Heart left ventricle (tissue), 16 donors: ENCODE data around the gene PPP1R7. TPM values are rescaled to one million over a fixed set of nuclear protein-coding genes. Genes with fewer than 3 reads are reported as not detected.

Experiments used
- ATAC-seq, 4 donors: fragments of 200-7000 bp; cut with Tn5 transposase; one replicate each; pipeline ENCODE4 v1.9.1; 2020 to 2022; ENCODE audit warnings: moderate library complexity in 4 of 4, mild to moderate bottlenecking in 3 of 4, moderate number of reproducible peaks in 1 of 4
- DNase-seq, 5 donors: peaks; one replicate each; pipeline ENCODE4 v3.0.0-alpha.2; 2020
- H3K27ac ChIP-seq, 12 donors: fragments of 200-600 bp; sonication (generic) in 4 of 12; one replicate each; pipeline versions ENCODE4 v1.5.0 to v1.8.0; 2016 to 2022; ENCODE audit warnings: mild to moderate bottlenecking in 2 of 12
- H3K27me3 ChIP-seq, 9 donors: fragments of 200-600 bp; sonication (generic) in 2 of 9; one replicate each; pipeline versions ENCODE4 v1.5.1 to v1.8.0; 2016 to 2022; ENCODE audit warnings: mild to moderate bottlenecking in 3 of 9
- H3K36me3 ChIP-seq, 9 donors: fragments of 200-600 bp; sonication (generic) in 2 of 9; one replicate each; pipeline versions ENCODE4 v1.5.0 to v1.8.0; 2018 to 2022; ENCODE audit warnings: mild to moderate bottlenecking in 2 of 9
- H3K4me1 ChIP-seq, 12 donors: fragments of 200-600 bp; sonication (generic) in 4 of 12; one replicate each; pipeline versions ENCODE4 v1.5.0 to v1.8.0; 2016 to 2022; ENCODE audit warnings: mild to moderate bottlenecking in 3 of 12
- H3K4me3 ChIP-seq, 12 donors: fragments of 200-600 bp; sonication (generic) in 4 of 12; one replicate each; pipeline versions ENCODE4 v1.5.0 to v1.8.0; 2017 to 2022; ENCODE audit warnings: mild to moderate bottlenecking in 9 of 12, moderate library complexity in 4 of 12
- H3K9me3 ChIP-seq, 12 donors: fragments of 200-600 bp; sonication (generic) in 4 of 12; one replicate each; pipeline versions ENCODE4 v1.5.0 to v1.8.0; 2016 to 2022; ENCODE audit warnings: mild to moderate bottlenecking in 1 of 12
- CTCF ChIP-seq, 12 donors: fragments of 200-600 bp; sonication (generic) in 4 of 12; IDR thresholded peaks; one replicate each; pipeline versions ENCODE4 v1.5.0 to v1.8.0; 2018 to 2022; ENCODE audit warnings: antibody characterized with exemption in 12 of 12, mild to moderate bottlenecking in 5 of 12
- POLR2A ChIP-seq, 2 donors: fragments of 450-650 bp; IDR thresholded peaks; one replicate each; pipeline ENCODE4 v1.6.1; 2017; ENCODE audit warnings: antibody characterized with exemption in 2 of 2, mild to moderate bottlenecking in 2 of 2, moderate library complexity in 2 of 2
- WGBS, 4 donors: extraction: QIAGEN DNeasy Blood & Tissue Kit in 2 of 4; methylation state at CpG; one replicate each; pipeline versions ENCODE4 v1.1.5 to v1.1.7; 2013 to 2018; 5-methylcytosine and 5-hydroxymethylcytosine counted together
- intact Hi-C, 10 donors: fragments of 100-400 bp; cut with DNase I; formaldehyde crosslinking; loops; one replicate each; pipeline versions ENCODE4 v1.11.1 to v1.14.2; 2022
- polyA plus RNA-seq, 2 donors: library from polyadenylated mRNA; stranded (reverse); fragments of 200-250 nt; gene quantifications; one replicate each; pipeline ENCODE4 v1.2.3, GENCODE V29; 2013
- total RNA-seq, 9 donors: library from RNA; depleted of rRNA in 2 of 9; stranded (reverse); fragments of >200 nt in 2 of 9; fragmentation: NEBNext Ultra II Directional in 3 of 9; extraction: Animal tissue kit (Norgen Biotek cat#: 25700) in 3 of 9; gene quantifications; one replicate each; pipeline versions ENCODE4 v1.1.0 to v1.2.4, GENCODE V29; 2016 to 2023
- donor health status: ischemic (EF 13 %, LVEDD 7.1; RV severe dilation, severe dysfunction).
- donor health status: healthy with polysubstance abuse.
- donor health status: DM: no; HTN: yes; CAD: no.
- donor health status: DM: no; HTN: no; CAD: no.
- donor health status: ischemic (EF 25% LVEDD 6.9; RV normal size, moderate dysfunction).
- donor health status: ischemic (EF 25% LVEDD 5.7; RV mildly dilated, moderate dysfunction).
- donor health status: healthy.
- donor health status: DM: yes; HTN: yes; CAD: no.
- donor health status: ischemic (EF 35%, LVEDD 5.7; RV mildly dilated, moderate dysfunction).
- donor health status: nonischemic (EF 11% LVEDD 7.7; RV severe dilation, severe dysfunction).
- donor health status: DM: yes; HTN: yes; CAD: no.
- donor health status: PGD.
- donor health status: ischemic (EF 29% LVEDD 5.4; RV normal size, mild dysfunction).
- donor health status: nonischemic (EF 23%, LVEDD 6.1; RV moderate dilation, normal function).

The PPP1R7 gene
- total and polyA plus RNA-seq, 11 donors: 66.7 to 110 (median 79.8) TPM

DNA sequence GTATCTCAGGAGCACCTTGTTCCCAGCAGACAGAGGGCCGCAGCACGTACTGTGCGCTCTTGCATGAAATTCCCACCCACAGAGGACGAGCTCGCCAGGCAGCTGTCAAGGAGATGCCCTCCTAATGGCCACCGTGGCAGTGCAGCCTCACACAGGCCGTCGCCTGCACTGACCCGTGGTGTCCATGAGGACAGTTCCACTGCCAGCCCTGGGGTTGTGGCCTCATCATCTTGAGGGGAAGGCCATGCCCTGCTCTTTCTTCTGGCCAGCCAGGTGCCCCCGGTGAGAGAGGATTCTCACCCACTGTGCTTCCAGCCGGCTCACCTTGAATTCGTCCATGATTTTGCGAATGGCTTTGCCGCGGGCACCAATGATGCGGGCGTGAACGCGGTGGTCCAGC is 80.2 kb downstream of the PPP1R7 start:
- ATAC-seq: no peak
- intact Hi-C loops: no loop called here
- no peak overlapping the region for H3K4me3 ChIP-seq
- no peaks in the 10 kb centered on the region for H3K27me3 ChIP-seq
- no peak for TF ChIP-seq CTCF (IDR thresholded peaks at IDR 0.05)
- H3K4me1 ChIP-seq: peaks cover 0 to 29% (median 0%) of the 10 kb centered on the region in 12 donors
- no peak overlapping the region for H3K27ac ChIP-seq
- H3K9me3 ChIP-seq: no peaks in the 10 kb centered on the region
- WGBS, 4 donors: 92 to 96% (median 94%) methylated on average over 18 to 19 of the region's 19 CpGs
- peak in 1 of 5 donors; percentile 42 for DNase-seq
- H3K36me3 ChIP-seq: peaks cover 3 to 99% (median 95%) of the 10 kb centered on the region in 9 donors

GRCh38 chr2:241232736-241233575 is 82.7 kb downstream of the PPP1R7 start:
- peaks cover 3 to 100% (median 98%) of the 10 kb centered on the region in 9 donors for H3K36me3 ChIP-seq

More at GRCh38 chr2:241232736-241233575, 82.7 kb downstream of the PPP1R7 start:
- TF ChIP-seq CTCF (IDR thresholded peaks at IDR 0.05) (no peak), POLR2A (IDR thresholded peaks at IDR 0.05) (no peak)
- H3K4me1 ChIP-seq: peaks cover 0 to 17% (median 0%) of the 10 kb centered on the region in 12 donors
- no peak overlapping the region for H3K27ac ChIP-seq
- no peak overlapping the region for H3K4me3 ChIP-seq
- no peaks in the 10 kb centered on the region for H3K9me3 ChIP-seq
- intact Hi-C loops: no loop called here
- ATAC-seq (no peak), DNase-seq (peak in 1 of 5 donors; percentile 28)
- no peaks in the 10 kb centered on the region for H3K27me3 ChIP-seq
- 84 to 91% (median 90%) methylated on average over 13 of the region's 13 CpGs for WGBS, 4 donors

Other genes starting within 250 kb of the PPP1R7 start
- not detected for gene CROCC2, start 244.1 kb upstream of the PPP1R7 start, total RNA-seq
- not detected for gene CROCC2, start 244.1 kb upstream of the PPP1R7 start, polyA plus RNA-seq
- 10 to 100 TPM in 2 of 9 donors, 1 to 10 TPM in 7; 3.1 to 14.7 (median 5.6) TPM for gene SNED1, start 151.8 kb upstream of the PPP1R7 start, total RNA-seq
- 1 to 10 TPM; 4.2 to 4.3 TPM for gene SNED1, start 151.8 kb upstream of the PPP1R7 start, polyA plus RNA-seq
- gene MTERF4, start 48.2 kb upstream of the PPP1R7 start, total RNA-seq: 10 to 100 TPM; 16.4 to 29.1 (median 22.3) TPM
- 10 to 100 TPM; 23.0 to 28.7 TPM for gene MTERF4, start 48.2 kb upstream of the PPP1R7 start, polyA plus RNA-seq
- gene PASK, start 995 bp upstream of the PPP1R7 start, total RNA-seq: 1 to 10 TPM in 8 of 9 donors, under 1 TPM in 1; 0.60 to 6.3 (median 1.8) TPM
- 1 to 10 TPM in 1 of 2 donors, under 1 TPM in 1; 0.84 to 1.2 TPM for gene PASK, start 995 bp upstream of the PPP1R7 start, polyA plus RNA-seq
- gene ANO7, start 38.2 kb downstream of the PPP1R7 start, total RNA-seq: 1 to 10 TPM in 7 of 9 donors, under 1 TPM in 2; 0.67 to 3.0 (median 1.8) TPM
- gene ANO7, start 38.2 kb downstream of the PPP1R7 start, polyA plus RNA-seq: under 1 TPM; 0.69 to 0.91 TPM
- 100 to 1,000 TPM; 312 to 407 (median 352) TPM for gene HDLBP, start 165.2 kb downstream of the PPP1R7 start, total RNA-seq
- gene HDLBP, start 165.2 kb downstream of the PPP1R7 start, polyA plus RNA-seq: 100 to 1,000 TPM; 220 to 308 TPM
- 100 to 1,000 TPM; 102 to 237 (median 203) TPM for gene SEPTIN2, start 165.5 kb downstream of the PPP1R7 start, total RNA-seq
- gene SEPTIN2, start 165.5 kb downstream of the PPP1R7 start, polyA plus RNA-seq: 100 to 1,000 TPM in 1 of 2 donors, 10 to 100 TPM in 1; 91.2 to 198 TPM
- 10 to 100 TPM; 17.1 to 31.8 (median 21.9) TPM for gene FARP2, start 205.8 kb downstream of the PPP1R7 start, total RNA-seq
- 10 to 100 TPM in 1 of 2 donors, 1 to 10 TPM in 1; 7.9 to 11.9 TPM for gene FARP2, start 205.8 kb downstream of the PPP1R7 start, polyA plus RNA-seq